Activated naive CD4-positive, alpha-beta T cell treated with anti-CD3 and anti-CD28 coated beads, Interleukin-2, amount 50 U/mL, for 16 hours (primary cell): ENCODE results near the gene SPA17.

ENCODE experiments used
- DNase-seq: peaks from one replicate; pipeline ENCODE4 v3.0.0-alpha.2; 2020

The SPA17 gene

GRCh38 chr11:124673333-124674167 lies at the start of gene SPA17, which contains the start of gene SIAE:
Gene SPA17 (plus strand): TSS chr11:124673904. CDS start chr11:124675265, 1,361 bp downstream.
Gene SIAE (minus strand): TSS chr11:124673739. CDS start chr11:124673708, 31 bp downstream.
- DNase-seq, result peak; percentile 81

DNA sequence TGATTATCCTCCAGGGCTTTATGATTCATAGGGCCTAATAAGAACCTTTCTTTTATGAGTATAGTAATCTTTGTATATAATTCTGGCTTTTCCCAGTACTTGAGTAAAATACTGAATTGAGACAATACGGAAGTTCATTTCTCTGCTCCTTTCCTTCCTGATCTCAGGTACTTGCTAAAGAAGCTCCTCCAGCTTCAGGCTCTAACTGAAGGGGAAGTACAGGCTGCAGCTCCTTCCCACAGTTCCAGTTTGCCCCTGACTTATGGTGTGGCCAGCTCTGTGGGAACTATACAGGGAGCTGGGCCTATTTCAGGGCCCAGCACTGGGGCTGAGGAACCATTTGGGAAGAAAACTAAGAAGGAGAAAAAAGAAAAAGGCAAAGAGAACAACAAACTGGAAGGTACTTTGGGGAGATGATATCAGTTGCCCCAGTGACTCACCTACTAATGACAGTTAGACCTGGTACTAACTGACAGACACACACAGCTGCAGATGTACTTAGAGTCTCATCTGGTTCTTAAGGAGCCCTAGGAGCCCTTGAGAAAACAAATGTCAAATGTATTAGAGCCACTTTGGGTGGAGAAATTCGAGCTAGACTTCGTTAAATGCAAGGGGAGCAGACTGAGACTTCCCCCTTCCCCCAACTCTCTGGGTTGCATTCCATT lies 48.1 kb upstream of the SPA17 start:
- no peak for DNase-seq

GRCh38 chr11:124627546-124627945 lies 46.2 kb upstream of the SPA17 start:
- no peak for DNase-seq

DNA sequence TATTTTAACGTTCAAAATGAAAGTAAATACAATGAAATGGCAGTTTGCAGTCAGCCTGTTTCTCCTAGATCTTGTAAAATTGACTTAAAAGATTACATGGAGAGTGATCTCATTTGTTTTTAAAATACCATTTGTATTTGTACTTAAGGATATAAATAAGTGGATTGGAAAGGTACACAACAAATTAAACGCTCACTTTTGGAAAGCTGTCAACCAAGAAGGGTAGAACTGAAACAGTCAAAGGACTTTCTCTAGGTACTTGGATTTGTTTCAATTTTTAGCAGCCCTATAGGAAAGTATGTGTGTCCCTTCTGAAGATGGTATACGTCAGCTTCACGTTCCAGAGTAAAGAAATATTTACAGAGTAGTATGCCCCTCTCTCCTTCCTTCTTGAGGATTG lies 43.7 kb upstream of the SPA17 start:
- DNase-seq, result no peak

DNA sequence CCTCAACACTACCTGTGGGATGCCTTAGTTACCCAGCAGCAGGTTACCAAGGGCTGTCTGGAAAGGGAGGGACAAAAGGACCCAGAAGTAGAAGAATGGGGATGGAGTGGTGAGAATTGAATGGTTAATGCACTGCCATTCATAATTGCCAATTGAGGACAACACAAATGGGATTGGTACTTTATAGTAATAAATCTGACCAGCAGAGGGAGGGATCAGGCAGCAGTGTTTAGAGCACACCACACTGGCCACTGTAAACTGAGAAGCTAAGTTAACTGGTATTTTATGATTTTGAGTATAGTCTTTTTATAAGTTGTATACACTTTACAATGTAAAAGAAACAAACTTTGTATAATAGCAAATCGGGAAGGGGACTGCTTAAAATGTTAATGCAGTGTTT lies 40.3 kb upstream of the SPA17 start:
- DNase-seq, result no peak

DNA sequence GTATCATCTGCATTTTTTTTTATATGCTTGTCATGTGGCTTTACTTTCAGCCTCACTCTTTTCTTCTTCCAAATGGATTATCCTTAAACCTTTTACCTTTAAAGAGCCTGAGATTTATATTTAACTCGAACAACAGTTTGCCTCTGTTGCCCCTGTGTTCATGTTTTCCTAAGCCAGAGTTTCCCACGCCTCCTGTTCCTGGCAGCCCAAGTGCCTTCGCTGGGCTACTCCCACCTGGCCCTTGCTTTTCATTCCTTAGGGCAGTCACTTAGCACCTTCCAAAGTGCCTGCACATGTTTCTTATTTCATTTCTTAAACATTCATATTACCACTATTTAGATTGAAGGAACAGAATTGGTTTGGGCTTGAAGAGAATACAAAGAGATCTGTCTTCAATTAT lies 37.8 kb upstream of the SPA17 start:
- no peak for DNase-seq

GRCh38 chr11:124638500-124638899 lies 35.2 kb upstream of the SPA17 start:
- DNase-seq, result no peak

DNA sequence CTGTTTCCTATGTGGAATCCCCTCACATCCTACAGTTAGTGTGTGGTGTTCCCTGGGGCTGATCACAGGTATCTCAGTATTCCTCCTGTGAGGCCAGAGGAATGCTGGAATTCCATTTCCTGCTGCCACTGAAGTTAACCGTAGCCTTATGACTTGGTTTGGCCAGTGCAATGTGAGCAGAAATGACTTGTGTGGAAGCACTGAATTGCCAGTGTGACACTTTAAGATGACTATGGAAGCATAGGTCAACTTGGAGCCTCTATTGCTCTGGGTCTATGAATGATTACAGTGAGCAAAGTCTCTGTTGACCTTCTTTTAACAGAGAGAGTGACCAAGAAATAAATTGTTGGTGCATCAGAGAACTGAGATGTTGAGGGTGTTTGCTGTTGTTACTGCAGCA lies 34.5 kb upstream of the SPA17 start:
- DNase-seq, result no peak

DNA sequence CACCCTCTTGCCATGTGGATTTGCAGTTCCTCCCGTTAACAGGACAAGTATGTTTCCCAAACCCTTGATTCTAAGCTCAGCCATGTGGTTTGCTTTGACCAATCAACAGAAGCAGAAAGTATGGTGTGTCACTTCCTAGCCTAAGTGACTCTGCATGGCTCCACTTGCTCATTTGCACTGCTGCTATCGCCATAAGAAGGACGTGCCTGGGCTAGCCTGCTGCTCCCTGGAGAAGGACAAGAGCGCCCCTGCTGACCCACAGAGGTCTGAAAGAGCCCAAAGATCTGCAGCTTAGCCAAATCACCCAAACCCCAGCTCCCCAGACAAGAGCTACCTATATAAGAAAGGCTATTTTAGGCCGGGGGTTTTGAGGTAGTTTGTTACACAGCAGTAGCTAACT lies 33.0 kb upstream of the SPA17 start:
- no peak for DNase-seq

DNA sequence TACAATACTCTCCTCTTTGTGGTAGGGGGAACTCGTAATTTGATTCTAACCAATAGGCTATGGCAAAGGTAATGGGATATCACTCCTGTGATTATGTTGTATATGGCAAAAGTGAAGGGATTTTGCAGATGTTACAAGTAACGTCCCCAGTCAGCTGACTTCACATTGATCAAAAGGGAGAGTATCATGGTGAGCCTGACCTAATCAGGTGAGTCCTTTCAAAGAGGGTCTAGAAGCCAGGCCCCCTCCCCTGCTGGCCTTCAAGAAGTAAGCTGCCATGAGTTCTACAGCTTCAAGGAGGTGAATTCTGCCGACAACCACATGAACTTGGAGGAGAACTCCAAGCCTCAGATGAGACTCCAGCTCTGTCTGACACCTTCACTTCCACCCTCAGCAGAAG lies 31.1 kb upstream of the SPA17 start:
- DNase-seq, result no peak

DNA sequence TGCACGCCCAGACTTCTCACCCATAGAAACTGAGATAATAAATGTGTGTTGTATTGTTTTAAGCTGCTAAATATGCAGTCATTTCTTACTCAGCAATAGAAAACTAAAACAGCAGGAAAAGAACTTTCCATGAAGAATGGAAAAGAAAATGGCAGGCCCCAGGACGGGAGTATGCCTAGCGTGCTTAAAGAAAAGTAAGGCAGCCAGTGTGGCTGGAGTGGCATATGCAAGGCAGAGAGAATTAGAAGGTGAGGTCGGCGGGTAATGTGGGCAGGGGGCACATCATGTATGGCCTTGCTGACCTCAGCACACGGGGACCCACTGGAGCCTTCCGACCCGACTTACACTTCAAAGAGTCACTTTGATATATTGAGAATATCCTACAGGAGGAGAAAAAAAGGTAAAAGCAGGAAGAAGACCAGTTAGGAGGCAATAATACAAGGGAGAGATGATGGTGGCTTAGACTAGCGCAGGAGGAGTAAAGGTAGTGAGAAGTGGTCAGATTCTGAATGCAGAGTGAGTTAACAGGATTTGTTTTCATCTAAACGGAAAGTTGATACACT lies 30.6 kb upstream of the SPA17 start:
- no peak for DNase-seq

DNA sequence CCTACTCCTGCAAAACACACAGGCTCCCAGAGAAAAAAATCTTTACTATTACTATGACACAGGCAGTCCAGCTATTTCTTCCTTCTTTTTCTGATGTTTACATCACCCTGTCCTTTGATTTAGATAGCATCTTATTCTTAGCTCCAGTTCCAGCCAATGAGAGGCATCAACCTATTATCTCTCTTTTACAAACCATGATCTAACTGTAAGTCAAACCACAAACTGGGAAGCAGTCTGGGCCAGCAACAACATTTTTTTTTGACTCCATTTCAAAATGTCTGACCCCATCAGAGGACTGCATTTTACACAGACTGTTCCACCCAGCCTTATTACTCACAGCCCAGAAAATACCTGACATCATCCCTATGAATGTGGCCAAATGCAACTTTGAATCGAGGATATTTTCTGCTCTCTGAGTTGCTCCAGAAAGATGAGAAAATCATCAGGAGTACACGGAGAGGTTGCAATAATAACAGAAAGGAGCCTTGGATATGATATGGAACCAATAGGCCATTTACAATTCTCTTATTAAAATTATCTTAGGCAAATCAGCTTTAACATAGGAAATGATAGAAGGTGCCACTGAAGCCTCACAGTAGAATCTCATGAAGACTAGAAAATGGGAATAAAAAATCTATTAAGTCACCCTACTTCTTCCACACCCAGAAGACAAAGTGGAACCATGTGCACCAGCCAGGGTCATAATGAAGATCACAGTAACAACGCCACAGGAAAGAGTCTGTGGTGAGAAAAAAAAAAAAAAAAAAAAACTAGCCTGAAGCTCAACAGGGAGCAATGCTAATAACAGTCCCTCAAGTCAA lies 29.9 kb upstream of the SPA17 start:
- DNase-seq, result no peak

DNA sequence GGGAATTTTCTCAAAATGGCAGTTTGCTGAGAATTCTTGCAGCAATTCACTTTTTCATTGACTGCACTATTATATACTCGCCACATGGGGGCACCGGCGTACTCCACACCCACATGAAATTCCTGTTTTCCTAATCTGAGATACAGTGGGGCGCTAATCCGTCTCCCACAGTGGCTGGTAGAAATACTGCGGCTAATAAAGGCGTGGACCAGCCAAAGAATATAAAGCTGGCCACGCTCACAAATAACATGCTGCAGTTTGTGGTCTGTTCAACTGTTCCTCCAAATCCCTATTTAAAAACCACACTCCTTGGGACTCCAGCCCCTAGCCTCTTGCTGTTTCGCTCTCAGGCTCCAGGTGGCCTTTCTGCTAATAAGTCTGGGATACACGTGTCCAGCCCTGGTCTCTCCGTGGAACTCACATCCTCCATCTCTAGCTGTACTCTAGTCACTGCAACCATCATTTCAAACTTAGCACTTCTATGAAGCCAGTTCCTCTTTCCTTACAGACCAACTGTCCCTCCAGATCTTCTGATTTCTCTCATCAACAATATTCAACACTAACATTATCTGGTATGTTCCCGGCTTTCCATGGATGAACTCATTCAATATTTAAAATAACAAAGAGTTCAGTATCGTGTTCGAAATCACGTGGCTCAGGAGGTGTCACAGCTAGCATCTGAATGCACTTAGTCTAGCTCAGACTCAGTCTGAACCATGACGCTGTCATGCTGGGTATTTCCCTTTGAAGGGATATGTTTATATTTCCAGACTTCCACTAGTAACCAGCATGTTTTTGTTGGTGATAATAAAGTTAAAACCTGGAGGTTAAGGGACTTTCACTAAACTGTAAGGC lies 29.1 kb upstream of the SPA17 start:
- no peak for DNase-seq

GRCh38 chr11:124646148-124646547 lies 27.6 kb upstream of the SPA17 start:
- no peak for DNase-seq

DNA sequence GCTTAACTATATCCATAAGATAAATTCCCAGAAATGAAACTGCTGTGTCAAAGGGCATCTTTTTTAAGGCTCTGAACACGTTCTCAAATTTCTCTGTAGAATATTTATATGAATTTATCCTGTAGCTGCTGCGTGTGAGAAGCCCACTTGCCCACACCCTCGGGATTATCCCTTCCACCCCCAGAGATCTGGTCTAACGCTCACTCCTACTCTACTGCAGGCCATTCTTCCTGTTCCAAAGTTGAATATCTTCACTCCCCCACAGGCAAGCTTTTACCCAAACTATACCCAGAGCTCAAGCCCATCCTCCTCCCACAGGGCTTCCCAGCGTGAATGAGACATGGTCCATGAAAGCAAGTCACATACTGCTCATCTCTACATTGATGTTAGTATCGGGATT lies 25.1 kb upstream of the SPA17 start:
- DNase-seq, result no peak

DNA sequence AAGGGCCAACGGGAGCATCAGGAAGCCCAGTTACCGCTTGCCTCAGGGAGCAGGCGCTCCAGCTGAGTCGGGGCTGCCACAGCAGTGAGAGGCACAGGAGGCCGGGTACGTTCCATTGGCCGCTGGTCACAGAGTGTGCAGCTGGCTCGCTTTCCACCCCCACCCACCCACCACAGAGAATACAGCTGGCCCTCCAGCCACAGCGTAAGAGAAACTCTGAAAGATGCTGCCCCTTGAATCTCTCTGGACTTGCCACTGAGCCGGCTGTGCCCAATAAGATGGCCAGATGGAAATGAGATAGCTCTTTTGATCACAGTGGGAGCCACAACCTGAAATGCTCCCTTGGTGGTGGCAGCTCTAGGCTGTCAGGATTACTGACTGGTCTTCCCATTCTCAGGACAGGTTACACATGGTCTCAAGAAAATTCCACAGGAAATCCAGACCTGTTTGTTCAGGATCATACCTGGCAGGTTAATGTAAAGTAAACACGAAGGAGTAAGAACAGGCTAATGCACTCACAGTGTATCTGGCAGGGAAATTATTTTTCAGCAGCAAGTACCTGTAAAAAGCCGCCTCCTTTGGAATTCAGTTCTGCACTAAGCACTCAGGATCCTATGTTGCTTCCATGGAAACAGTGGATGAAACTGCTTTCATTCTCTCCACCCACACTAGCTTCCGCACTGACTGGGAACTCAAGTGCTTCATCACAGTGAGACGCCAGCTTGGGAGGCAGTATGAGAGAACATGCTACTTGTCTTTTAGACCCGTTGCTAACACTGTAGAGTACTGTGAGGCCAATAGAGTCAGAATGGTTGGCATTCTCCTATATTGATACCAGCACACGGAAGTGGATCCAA lies 16.7 kb upstream of the SPA17 start:
- DNase-seq, result no peak

DNA sequence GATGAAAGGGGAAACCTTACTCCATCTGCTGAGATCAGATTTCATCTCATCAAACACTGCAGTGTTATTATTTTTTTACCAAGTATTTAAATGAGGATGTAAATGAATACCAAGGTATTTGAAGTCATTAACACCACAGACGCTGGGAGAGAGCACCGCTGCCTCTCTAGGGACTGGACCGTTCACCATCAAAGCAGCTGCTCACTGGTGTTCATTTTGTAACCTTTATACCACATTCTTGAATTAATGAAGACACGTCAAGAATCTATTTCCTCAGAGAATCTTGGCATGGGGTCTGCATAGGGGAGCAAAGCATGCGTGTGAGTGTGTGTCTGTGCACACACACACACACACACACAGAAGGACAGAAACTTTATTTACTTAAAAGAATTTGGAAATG lies 15.8 kb upstream of the SPA17 start:
- DNase-seq, result no peak

DNA sequence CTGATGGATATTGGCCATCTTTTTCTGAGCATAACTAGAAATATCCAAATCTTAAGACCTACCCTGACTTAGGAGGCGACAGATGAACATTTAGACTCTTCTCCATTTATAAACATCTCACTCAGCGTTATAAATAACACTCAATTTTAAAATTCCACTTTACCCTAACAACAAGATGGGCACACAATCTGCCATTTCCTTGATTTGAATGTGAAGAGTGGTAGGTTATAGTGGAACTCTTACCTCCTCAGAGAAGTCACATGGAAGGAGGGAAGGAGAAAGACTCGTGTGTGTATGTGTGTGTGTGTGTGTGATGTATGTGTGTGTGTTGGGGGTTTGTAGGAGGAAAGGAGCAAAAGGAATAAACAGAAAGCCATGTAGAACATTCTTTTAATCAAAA lies 15.2 kb upstream of the SPA17 start:
- DNase-seq, result no peak

- no peak for DNase-seq
Measured at GRCh38 chr11:124658986-124659385, 14.7 kb upstream of the SPA17 start.

- DNase-seq, result no peak
Measured at GRCh38 chr11:124661553-124661952, 12.2 kb upstream of the SPA17 start.

DNA sequence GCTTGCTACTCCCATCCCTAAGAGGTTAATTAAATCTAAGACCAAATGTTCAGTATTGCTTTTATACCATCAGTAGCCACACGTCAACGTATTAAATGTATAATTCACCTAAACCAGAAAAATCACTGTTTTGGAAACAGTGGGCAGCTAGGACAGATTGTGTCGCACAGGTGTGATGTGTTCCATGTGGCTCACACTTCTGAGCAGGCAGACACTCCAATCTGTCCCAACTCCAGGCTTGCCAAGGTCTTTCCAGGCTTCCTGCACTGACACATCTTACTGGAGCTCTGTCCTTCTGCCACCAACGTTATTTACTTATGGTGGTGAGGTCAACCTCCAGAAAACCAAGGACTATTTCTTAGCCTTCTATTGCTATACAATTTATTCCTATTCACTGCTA lies 11.6 kb upstream of the SPA17 start:
- DNase-seq, result no peak
